ENCODE data around the gene CDA.
A peak's percentile ranks its signal among the peaks of the same experiment; 100 is the strongest.

The CDA gene

GRCh38 chr1:20648946-20649345 is 60.0 kb downstream of the CDA start:
- no peak for DNase-seq (ENCODE audit: low read depth in 2 of 2)

DNA sequence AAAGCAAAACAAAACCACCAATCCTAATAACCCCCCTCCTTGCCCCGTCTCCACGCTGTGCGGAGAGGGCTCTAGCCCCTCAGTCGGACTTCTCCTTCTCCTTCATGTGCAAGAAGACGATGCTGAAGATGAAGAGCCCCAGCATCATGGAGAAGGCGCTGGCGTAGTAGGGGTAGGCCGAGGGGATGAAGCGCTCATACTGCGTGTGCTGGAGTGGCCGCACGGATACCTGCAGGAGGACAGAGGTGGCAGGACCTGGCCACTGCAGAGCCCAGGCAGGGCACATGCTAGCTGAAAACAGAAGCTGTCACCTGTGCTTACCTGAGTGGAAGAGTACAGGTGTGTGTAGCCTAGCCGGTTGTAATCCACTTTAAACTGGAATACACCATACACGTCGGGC is 63.4 kb downstream of the CDA start:
- DNase-seq (ENCODE audit: low read depth in 2 of 2): no peak

GRCh38 chr1:20654104-20654690 is 65.3 kb downstream of the CDA start:
- DNase-seq (ENCODE audit: low read depth in 2 of 2): no peak

GRCh38 chr1:20657024-20657423 is 68.1 kb downstream of the CDA start:
- no peak for DNase-seq (ENCODE audit: low read depth in 2 of 2)

GRCh38 chr1:20658166-20658915 is 69.4 kb downstream of the CDA start:
- DNase-seq (ENCODE audit: low read depth in 2 of 2): no peak

GRCh38 chr1:20660363-20660762 is 71.5 kb downstream of the CDA start:
- no peak for DNase-seq (ENCODE audit: low read depth in 2 of 2)

- no peak for DNase-seq (ENCODE audit: low read depth in 2 of 2)
Observed at GRCh38 chr1:20660847-20661206, 71.9 kb downstream of the CDA start.

- DNase-seq (ENCODE audit: low read depth in 2 of 2): peak; percentile 93 to 96
Observed at GRCh38 chr1:20661207-20662109, 72.6 kb downstream of the CDA start, which contains the start of gene DDOST. Gene DDOST (minus strand): TSS chr1:20661369. CDS start chr1:20661350, 19 bp downstream.

GRCh38 chr1:20662110-20662475 is 73.2 kb downstream of the CDA start:
- no peak for DNase-seq (ENCODE audit: low read depth in 2 of 2)

GRCh38 chr1:20663365-20663764 is 74.5 kb downstream of the CDA start:
- no peak for DNase-seq (ENCODE audit: low read depth in 2 of 2)

- no peak for DNase-seq (ENCODE audit: low read depth in 2 of 2)
Observed at GRCh38 chr1:20663969-20664715, 75.2 kb downstream of the CDA start.

DNA sequence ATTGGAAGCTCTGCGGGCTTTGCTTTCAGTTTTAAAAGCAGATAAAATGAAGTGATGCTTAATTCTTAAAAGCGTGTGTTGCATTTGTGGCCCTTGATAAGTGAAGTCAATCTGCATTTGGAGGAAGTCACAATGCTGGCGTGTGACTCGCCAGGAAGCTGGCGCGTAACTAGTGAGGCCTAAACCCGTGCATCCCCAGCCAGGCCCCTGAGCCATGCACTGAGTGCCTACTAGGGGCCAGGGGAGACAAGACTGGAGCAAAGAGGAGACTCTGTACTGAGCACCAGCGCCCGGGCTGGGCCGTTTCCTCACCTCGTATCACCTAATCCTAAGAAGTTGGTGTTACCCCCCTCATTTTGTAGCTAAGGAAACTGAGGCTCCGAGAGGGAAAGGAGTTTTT is 76.8 kb downstream of the CDA start:
- no peak for DNase-seq (ENCODE audit: low read depth in 2 of 2)

GRCh38 chr1:20666146-20666545 is 77.2 kb downstream of the CDA start:
- DNase-seq (ENCODE audit: low read depth in 2 of 2): no peak

GRCh38 chr1:20666804-20667203 is 77.9 kb downstream of the CDA start:
- no peak for DNase-seq (ENCODE audit: low read depth in 2 of 2)

Measured in fibroblast of skin of left biceps (primary cell).